Vagina (tissue), 2 donors: ENCODE measurements around the gene MYO1E. TPM values are rescaled to one million over a fixed set of nuclear protein-coding genes. Genes with fewer than 3 reads are reported as not detected.

Source experiments
- DNase-seq, 2 donors: peaks; one replicate each; pipeline ENCODE4 v3.0.0-alpha.2; 2017; ENCODE audit errors: extremely low spot score in 2 of 2
- H3K27ac ChIP-seq: fragments of 200-600 bp; sonication (generic); one replicate; pipeline ENCODE4 v1.5.1; 2019
- H3K27me3 ChIP-seq: fragments of 200-600 bp; sonication (generic); one replicate; pipeline ENCODE4 v1.5.1; 2019
- H3K36me3 ChIP-seq, 2 donors: fragments of 200-600 bp; sonication (generic); one replicate each; pipeline ENCODE4 v1.5.1; 2017 to 2019
- H3K4me1 ChIP-seq: fragments of 200-600 bp; sonication (generic); one replicate; pipeline ENCODE4 v1.5.1; 2019
- H3K4me3 ChIP-seq, 2 donors: fragments of 200-600 bp; sonication (generic); 1 replicate in 1 of 2; 2 replicates in 1 of 2; pipeline ENCODE4 v1.5.1; 2016 to 2019
- H3K9me3 ChIP-seq: fragments of 200-600 bp; sonication (generic); one replicate; pipeline ENCODE4 v1.5.1; 2019
- POLR2A ChIP-seq, 2 donors: fragments of 450-650 bp; IDR thresholded peaks; one replicate each; pipeline ENCODE4 v1.6.1; 2017; ENCODE audit warnings: antibody characterized with exemption in 2 of 2, mild to moderate bottlenecking in 2 of 2, moderate library complexity in 2 of 2
- POLR2AphosphoS5 ChIP-seq, 2 donors: sonication (generic); formaldehyde crosslinking; IDR thresholded peaks; one replicate each; pipeline ENCODE4 v1.9.0; 2017; ENCODE audit warnings: antibody characterized with exemption in 2 of 2, mild to moderate bottlenecking in 2 of 2, low read depth in 1 of 2; ENCODE audit not compliant: insufficient read depth in 1 of 2
- intact Hi-C: fragments of 100-400 bp; cut with DNase I; formaldehyde crosslinking; loops from one replicate; pipeline ENCODE4 v1.15.1; 2023
- total RNA-seq: library from RNA; depleted of rRNA; stranded (reverse); fragments of >200 nt; gene quantifications from one replicate; pipeline ENCODE4 v1.2.3, GENCODE V29; 2016
- TF ChIP-seq, protein P1 (sequence below), 3 experiments: fragments of 450-650 bp in 2 of 3; fragments of 200-600 bp in 1 of 3; sonication (generic) in 1 of 3; IDR thresholded peaks; one replicate each; pipeline ENCODE4 v1.5.1; 2017 to 2019; ENCODE audit warnings: antibody characterized with exemption in 3 of 3, mild to moderate bottlenecking in 2 of 3, moderate library complexity in 2 of 3

Gene MYO1E
- total RNA-seq, 1 donor from 2014 or later: 16.9 TPM

DNA sequence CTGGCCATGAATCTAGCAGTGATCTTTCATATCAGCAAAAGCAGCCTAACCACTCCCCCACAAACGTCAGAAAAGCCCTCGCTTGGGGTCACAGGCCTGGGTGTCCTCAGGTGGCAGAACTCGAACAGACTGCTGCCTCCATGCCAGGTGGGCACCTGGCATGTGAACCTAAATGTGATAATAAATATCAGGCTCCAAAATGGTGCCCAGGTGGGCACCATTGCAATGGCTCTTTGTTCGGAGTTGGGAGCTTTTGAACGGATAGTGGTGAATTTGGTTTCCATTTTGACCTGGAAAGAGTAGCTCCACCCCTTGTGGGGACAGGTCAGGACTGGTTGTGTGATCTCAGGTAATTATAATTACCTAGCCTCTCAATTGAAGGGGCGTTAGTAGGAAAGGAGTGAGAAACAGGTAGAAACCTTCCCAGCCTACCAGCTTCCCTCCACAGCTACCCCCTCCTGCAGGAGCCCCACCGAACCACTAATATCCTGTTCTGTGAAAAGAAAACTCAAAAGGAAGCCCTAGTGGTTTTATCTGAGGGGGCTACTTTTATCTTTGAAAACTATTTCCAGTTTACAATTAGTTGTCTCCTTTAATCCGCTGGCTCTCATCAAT lies 18.1 kb downstream of the MYO1E start:
- DNase-seq: no peak
- no peaks in the 10 kb centered on the region for H3K36me3 ChIP-seq
- no peaks in the 10 kb centered on the region for H3K9me3 ChIP-seq
- H3K27me3 ChIP-seq: no peaks in the 10 kb centered on the region
- no peak for TF ChIP-seq POLR2A (IDR thresholded peaks at IDR 0.05)
- TF ChIP-seq, protein P1, sequence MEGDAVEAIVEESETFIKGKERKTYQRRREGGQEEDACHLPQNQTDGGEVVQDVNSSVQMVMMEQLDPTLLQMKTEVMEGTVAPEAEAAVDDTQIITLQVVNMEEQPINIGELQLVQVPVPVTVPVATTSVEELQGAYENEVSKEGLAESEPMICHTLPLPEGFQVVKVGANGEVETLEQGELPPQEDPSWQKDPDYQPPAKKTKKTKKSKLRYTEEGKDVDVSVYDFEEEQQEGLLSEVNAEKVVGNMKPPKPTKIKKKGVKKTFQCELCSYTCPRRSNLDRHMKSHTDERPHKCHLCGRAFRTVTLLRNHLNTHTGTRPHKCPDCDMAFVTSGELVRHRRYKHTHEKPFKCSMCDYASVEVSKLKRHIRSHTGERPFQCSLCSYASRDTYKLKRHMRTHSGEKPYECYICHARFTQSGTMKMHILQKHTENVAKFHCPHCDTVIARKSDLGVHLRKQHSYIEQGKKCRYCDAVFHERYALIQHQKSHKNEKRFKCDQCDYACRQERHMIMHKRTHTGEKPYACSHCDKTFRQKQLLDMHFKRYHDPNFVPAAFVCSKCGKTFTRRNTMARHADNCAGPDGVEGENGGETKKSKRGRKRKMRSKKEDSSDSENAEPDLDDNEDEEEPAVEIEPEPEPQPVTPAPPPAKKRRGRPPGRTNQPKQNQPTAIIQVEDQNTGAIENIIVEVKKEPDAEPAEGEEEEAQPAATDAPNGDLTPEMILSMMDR (IDR thresholded peaks at IDR 0.05): no peak
- no peak for TF ChIP-seq POLR2AphosphoS5 (IDR thresholded peaks at IDR 0.05; ENCODE audit: insufficient read depth in 1 of 2, low read depth in 1 of 2)
- H3K4me1 ChIP-seq: peaks cover 29% of the 10 kb centered on the region
- intact Hi-C loops: no loop called here
- H3K27ac ChIP-seq: no peak overlapping the region
- no peak overlapping the region for H3K4me3 ChIP-seq

DNA sequence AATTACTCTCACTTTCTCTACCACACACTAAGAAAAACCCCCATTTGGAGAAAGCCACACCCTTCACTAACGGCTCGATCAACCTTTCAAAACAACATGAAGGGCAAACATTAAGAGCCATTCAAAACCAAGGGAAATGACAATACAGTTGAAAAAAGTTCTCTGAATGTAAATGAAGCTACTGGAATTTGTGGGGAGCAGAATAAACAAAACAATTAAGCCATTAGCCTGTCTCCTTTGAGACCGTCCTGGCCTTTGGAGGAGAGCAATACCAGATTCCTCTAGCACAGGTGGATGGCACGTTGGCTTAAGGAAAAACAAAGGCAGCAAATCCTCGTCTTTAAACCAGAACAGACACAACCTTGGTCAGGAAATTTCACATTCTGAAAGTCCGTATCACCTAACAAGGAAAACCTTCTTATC lies 18.7 kb downstream of the MYO1E start:
- H3K9me3 ChIP-seq: no peaks in the 10 kb centered on the region
- H3K36me3 ChIP-seq: no peaks in the 10 kb centered on the region
- TF ChIP-seq, protein P1 (IDR thresholded peaks at IDR 0.05): no peak
- TF ChIP-seq POLR2A (IDR thresholded peaks at IDR 0.05): no peak
- no peak for TF ChIP-seq POLR2AphosphoS5 (IDR thresholded peaks at IDR 0.05; ENCODE audit: insufficient read depth in 1 of 2, low read depth in 1 of 2)
- intact Hi-C loops: no loop called here
- DNase-seq: no peak
- H3K4me1 ChIP-seq: peaks cover 32% of the 10 kb centered on the region
- H3K27ac ChIP-seq: no peak overlapping the region
- no peak overlapping the region for H3K4me3 ChIP-seq
- no peaks in the 10 kb centered on the region for H3K27me3 ChIP-seq

DNA sequence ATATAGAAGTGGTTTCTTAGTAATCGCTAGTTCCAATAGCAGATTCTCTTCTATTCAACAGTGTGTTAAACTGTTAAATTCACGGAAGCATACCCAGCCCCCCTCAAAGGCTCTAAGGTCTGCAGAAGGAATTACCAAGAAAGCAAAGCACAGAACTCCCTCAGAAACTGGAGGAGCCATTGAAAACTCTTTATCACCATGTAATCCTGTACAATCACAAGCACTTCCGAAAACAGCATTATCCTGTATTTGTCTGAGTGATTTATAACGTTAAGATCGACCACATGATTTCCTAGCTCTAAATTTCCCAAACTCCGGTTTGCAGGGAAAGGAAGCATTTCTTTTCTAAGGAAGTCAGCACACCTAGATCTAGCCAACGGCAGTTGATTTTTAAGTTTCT lies 20.0 kb downstream of the MYO1E start:
- Histone ChIP-seq H3K9me3 (no peaks in the 10 kb centered on the region), H3K4me1 (peaks cover 32% of the 10 kb centered on the region), H3K27me3 (no peaks in the 10 kb centered on the region), H3K36me3 (no peaks in the 10 kb centered on the region), H3K4me3 (no peak overlapping the region), H3K27ac (no peak overlapping the region)
- intact Hi-C loops: no loop called here
- peak in 1 of 2 donors; percentile 55 for TF ChIP-seq POLR2AphosphoS5 (IDR thresholded peaks at IDR 0.05; ENCODE audit: insufficient read depth in 1 of 2, low read depth in 1 of 2)
- TF ChIP-seq POLR2A (IDR thresholded peaks at IDR 0.05): no peak
- TF ChIP-seq, protein P1 (IDR thresholded peaks at IDR 0.05): no peak
- no peak for DNase-seq

DNA sequence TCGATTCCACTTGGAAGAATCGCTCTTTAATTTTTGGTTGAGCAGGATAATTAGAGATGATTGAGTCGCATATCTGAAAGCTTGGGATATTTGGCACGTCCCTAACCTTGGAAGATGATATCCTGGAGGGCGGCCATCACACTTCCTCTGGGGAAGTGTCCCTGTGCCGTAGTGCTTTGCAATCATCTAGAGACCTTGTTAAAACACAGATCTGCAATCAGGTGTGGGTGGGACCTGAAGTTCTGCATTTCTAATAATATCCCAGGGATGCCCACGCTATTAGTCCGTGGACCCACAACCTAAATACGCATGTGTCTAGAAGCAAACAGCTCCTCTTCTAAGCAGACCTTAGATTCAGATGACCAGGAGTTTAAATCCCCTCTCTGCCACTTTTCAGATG lies 20.5 kb downstream of the MYO1E start:
- Histone ChIP-seq H3K4me3 (no peak overlapping the region), H3K27me3 (no peaks in the 10 kb centered on the region), H3K36me3 (no peaks in the 10 kb centered on the region), H3K9me3 (no peaks in the 10 kb centered on the region), H3K27ac (no peak overlapping the region), H3K4me1 (peaks cover 32% of the 10 kb centered on the region)
- no peak for TF ChIP-seq POLR2AphosphoS5 (IDR thresholded peaks at IDR 0.05; ENCODE audit: insufficient read depth in 1 of 2, low read depth in 1 of 2)
- TF ChIP-seq, protein P1 (IDR thresholded peaks at IDR 0.05): no peak
- TF ChIP-seq POLR2A (IDR thresholded peaks at IDR 0.05): no peak
- intact Hi-C loops: no loop called here
- DNase-seq: no peak

DNA sequence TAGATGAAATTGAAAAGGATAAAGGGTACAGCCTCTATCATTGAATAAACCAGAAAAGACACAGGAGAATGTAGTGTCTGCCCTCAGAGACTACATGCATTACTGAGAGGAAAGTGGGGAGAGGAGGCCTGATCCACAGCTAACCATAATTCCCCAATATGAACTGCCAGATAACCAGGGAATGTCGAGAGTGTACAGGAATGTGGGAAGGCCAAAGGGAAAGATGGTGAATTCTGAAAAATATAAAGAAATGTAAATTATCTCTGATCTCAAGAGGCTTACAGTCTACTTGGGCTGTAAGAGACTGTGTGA lies 22.3 kb downstream of the MYO1E start:
- no peaks in the 10 kb centered on the region for H3K27me3 ChIP-seq
- no peaks in the 10 kb centered on the region for H3K9me3 ChIP-seq
- TF ChIP-seq POLR2A (IDR thresholded peaks at IDR 0.05): no peak
- no peak for TF ChIP-seq POLR2AphosphoS5 (IDR thresholded peaks at IDR 0.05; ENCODE audit: insufficient read depth in 1 of 2, low read depth in 1 of 2)
- TF ChIP-seq, protein P1 (IDR thresholded peaks at IDR 0.05): no peak
- peak overlapping the region; percentile 51 for H3K27ac ChIP-seq
- H3K4me1 ChIP-seq: peaks cover 41% of the 10 kb centered on the region
- no peak for DNase-seq
- intact Hi-C loops: no loop called here
- no peaks in the 10 kb centered on the region for H3K36me3 ChIP-seq
- H3K4me3 ChIP-seq: no peak overlapping the region
